Right lobe of liver (tissue), 6 donors: ENCODE measurements around the gene VPS52. TPM values are rescaled to one million over a fixed set of nuclear protein-coding genes. Genes with fewer than 3 reads are reported as not detected.
A peak's percentile ranks its signal among the peaks of the same experiment; 100 is the strongest.

ENCODE experiments used
- ATAC-seq, 4 donors: fragments of 200-7000 bp; cut with Tn5 transposase; one replicate each; pipeline ENCODE4 v1.9.1; 2020; ENCODE audit warnings: mild to moderate bottlenecking in 4 of 4, moderate library complexity in 4 of 4
- DNase-seq, 3 donors: peaks; one replicate each; pipeline ENCODE4 v3.0.0-alpha.2; 2020
- H3K27ac ChIP-seq, 3 donors: fragments of 200-600 bp; one replicate each; pipeline ENCODE4 v1.8.0; 2022
- H3K27me3 ChIP-seq, 2 donors: fragments of 200-600 bp; one replicate each; pipeline ENCODE4 v1.8.0; 2022
- H3K36me3 ChIP-seq, 4 donors: fragments of 200-600 bp; sonication (generic) in 1 of 4; one replicate each; pipeline versions ENCODE4 v1.5.1 to v1.8.0; 2017 to 2022; ENCODE audit warnings: control low read depth in 1 of 4
- H3K4me1 ChIP-seq, 4 donors: fragments of 200-600 bp; sonication (generic) in 1 of 4; one replicate each; pipeline versions ENCODE4 v1.5.1 to v1.8.0; 2017 to 2022; ENCODE audit warnings: control low read depth in 1 of 4
- H3K4me3 ChIP-seq, 3 donors: fragments of 200-600 bp; one replicate each; pipeline ENCODE4 v1.8.0; 2022
- H3K9me3 ChIP-seq, 4 donors: fragments of 200-600 bp; sonication (generic) in 1 of 4; one replicate each; pipeline versions ENCODE4 v1.5.1 to v1.8.0; 2017 to 2022; ENCODE audit warnings: control low read depth in 1 of 4
- POLR2A ChIP-seq: fragments of 450-650 bp; IDR thresholded peaks from one replicate; pipeline ENCODE4 v1.6.1; 2017; ENCODE audit warnings: antibody characterized with exemption, mild to moderate bottlenecking
- WGBS: methylation state at CpG from one replicate; pipeline ENCODE4 v1.1.6; 2018; ENCODE audit warnings: low coverage, low lambda C conversion rate; ENCODE audit not compliant: insufficient coverage; ENCODE audit errors: missing lambda C conversion rate; 5-methylcytosine and 5-hydroxymethylcytosine counted together
- intact Hi-C, 2 donors: fragments of 100-400 bp; cut with DNase I; formaldehyde crosslinking; loops; one replicate each; pipeline versions ENCODE4 v1.11.2 to v1.14.1; 2022
- total RNA-seq, 6 experiments: library from RNA; depleted of rRNA in 2 of 6; stranded (reverse); fragments of >200 nt in 2 of 6; fragmentation: NEBNext Ultra II Directional in 3 of 6; extraction: Animal tissue kit (Norgen Biotek cat#: 25700) in 3 of 6; gene quantifications; one replicate each; pipeline versions ENCODE4 v1.1.0 to v1.2.4, GENCODE V29; 2016 to 2023
- TF ChIP-seq, protein P1 (sequence below), 4 donors: fragments of 200-600 bp in 3 of 4; fragments of 450-650 bp in 1 of 4; IDR thresholded peaks; one replicate each; pipeline versions ENCODE4 v1.5.1 to v1.8.0; 2016 to 2022; ENCODE audit warnings: antibody characterized with exemption in 4 of 4, mild to moderate bottlenecking in 2 of 4
- donor health status: DM: no; HTN: yes; CAD: no.
- donor health status: DM: no; HTN: no; CAD: no.
- donor health status: DM: no; HTN: no; CAD: no.
- donor health status: DM: no; HTN: yes; CAD: no.
- donor health status: DM: no; HTN: yes; CAD: no.

VPS52 gene
- total RNA-seq, 6 experiments from 2014 or later: 16.4 to 35.1 (median 27.5) TPM

DNA sequence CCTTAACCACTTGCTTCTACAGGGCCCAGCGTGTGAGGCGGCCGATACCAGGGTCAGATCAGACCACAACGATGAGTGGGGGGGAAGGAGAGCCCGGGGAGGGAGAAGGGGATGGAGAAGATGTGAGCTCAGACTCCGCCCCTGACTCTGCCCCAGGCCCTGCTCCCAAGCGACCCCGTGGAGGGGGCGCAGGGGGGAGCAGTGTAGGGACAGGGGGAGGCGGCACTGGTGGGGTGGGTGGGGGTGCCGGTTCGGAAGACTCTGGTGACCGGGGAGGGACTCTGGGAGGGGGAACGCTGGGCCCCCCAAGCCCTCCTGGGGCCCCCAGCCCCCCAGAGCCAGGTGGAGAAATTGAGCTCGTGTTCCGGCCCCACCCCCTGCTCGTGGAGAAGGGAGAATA, 60.5 kb downstream of the VPS52 start:
- no peak for TF ChIP-seq POLR2A
- TF ChIP-seq, protein P1, sequence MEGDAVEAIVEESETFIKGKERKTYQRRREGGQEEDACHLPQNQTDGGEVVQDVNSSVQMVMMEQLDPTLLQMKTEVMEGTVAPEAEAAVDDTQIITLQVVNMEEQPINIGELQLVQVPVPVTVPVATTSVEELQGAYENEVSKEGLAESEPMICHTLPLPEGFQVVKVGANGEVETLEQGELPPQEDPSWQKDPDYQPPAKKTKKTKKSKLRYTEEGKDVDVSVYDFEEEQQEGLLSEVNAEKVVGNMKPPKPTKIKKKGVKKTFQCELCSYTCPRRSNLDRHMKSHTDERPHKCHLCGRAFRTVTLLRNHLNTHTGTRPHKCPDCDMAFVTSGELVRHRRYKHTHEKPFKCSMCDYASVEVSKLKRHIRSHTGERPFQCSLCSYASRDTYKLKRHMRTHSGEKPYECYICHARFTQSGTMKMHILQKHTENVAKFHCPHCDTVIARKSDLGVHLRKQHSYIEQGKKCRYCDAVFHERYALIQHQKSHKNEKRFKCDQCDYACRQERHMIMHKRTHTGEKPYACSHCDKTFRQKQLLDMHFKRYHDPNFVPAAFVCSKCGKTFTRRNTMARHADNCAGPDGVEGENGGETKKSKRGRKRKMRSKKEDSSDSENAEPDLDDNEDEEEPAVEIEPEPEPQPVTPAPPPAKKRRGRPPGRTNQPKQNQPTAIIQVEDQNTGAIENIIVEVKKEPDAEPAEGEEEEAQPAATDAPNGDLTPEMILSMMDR (IDR thresholded peaks at IDR 0.05): no peak
- Histone ChIP-seq H3K36me3 (peaks cover 0 to 14% (median 5%) of the 10 kb centered on the region in 4 donors), H3K27ac (no peak overlapping the region), H3K9me3 (no peaks in the 10 kb centered on the region), H3K27me3 (no peaks in the 10 kb centered on the region), H3K4me1 (peaks cover 0 to 16% (median 0%) of the 10 kb centered on the region in 4 donors), H3K4me3 (no peak overlapping the region)
- no peak for DNase-seq
- 78% methylated on average over 9 of the region's 17 CpGs for WGBS
- no peak for ATAC-seq
- intact Hi-C loops: no loop called here

DNA sequence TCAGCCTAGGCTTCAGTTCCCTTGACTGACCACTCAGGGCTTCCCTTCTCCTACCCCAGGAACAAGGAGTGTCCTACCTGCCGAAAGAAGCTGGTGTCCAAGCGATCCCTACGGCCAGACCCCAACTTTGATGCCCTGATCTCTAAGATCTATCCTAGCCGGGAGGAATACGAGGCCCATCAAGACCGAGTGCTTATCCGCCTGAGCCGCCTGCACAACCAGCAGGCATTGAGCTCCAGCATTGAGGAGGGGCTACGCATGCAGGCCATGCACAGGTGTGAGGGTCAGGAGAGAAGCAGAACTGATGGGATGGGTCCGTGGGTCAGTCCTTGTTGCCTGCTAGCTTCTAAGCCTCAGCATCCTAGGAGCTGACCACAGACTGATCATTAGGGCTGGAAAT, 61.8 kb downstream of the VPS52 start:
- Histone ChIP-seq H3K4me3 (no peak overlapping the region), H3K27ac (no peak overlapping the region), H3K36me3 (peaks cover 0 to 14% (median 5%) of the 10 kb centered on the region in 4 donors), H3K4me1 (peaks cover 0 to 23% (median 0%) of the 10 kb centered on the region in 4 donors), H3K9me3 (no peaks in the 10 kb centered on the region), H3K27me3 (no peaks in the 10 kb centered on the region)
- TF ChIP-seq, protein P1 (IDR thresholded peaks at IDR 0.05): no peak
- no peak for TF ChIP-seq POLR2A
- intact Hi-C loops: no loop called here
- peak in 1 of 3 donors; percentile 34 for DNase-seq
- 100% methylated on average over 3 of the region's 10 CpGs for WGBS
- ATAC-seq: no peak

DNA sequence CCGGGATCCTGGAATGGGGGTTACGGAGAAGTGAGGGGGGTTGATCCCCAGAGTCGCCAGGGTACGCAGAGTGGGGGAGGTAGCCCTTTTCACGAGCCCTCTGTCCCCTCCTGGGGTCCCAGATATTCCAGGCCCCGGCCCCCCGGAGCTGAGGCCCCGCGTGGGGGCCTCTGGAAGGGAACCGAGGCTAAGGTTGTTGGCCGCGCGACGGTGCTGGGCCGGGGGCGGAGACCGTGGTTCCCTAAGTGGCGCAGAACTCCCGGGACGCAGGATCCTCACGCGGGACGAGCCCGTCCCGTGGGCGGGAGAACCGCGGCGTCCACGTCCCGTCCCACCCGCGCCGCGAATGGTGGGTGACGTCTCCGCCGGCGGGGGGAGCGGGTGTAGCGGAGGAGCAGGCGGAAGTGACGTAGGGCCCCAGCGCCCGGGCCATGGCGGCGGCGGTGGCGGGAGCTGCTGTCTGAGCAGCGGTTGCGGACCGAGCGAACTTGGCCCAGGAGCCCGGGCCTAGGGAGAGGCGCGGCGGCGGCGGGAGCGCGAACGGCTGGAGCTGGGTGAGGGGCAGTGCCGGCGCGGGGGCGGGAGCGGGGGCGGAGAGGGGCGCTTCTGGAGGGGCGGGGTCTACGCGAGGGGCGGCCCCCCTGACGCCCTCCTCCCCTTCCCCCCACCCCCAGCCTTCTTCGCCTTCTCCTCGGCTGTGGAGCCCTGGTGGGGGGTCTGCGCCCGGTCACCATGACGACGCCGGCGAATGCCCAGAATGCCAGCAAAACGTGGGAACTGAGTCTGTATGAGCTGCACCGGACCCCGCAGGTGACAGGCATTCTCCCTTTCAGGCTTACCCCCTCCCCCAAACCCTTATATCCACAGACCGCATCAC, 63.3 kb downstream of the VPS52 start, which contains the start of gene RING1:
Gene RING1 (plus strand): TSS at position 410 of the 877 bp plus-strand sequence. CDS start 323 bp downstream, at position 733.
- WGBS: 0% methylated on average over 4 of the region's 86 CpGs

DNA sequence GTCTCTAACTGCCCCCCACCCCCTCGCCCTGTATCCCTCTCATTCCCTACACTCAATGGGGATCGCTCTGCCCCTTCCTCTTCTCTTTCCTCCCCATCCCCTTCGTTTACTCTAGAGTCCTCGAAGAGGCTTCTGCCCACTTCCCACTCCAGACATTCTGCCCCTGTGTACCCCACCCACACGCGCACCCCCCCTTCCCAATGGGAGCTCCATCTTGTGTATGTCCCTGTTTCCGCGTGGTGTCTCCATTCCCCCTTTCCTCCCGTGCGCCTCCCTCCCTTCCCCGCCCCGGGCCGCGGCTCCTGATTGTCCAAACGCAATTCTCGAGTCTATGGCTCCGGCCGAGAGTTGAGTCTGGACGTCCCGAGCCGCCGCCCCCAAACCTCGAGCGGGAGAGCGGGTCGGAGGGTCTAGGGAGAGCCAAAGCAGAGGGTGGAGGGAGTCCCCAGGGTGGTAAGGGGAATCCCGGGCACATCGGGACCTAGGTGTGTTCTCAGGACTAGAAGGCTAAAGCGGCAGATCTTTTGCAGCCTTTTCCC, 64.1 kb downstream of the VPS52 start:
- Histone ChIP-seq H3K27ac (peak overlapping the region; percentile 86 to 91 (median 89)), H3K4me3 (peak overlapping the region; percentile 86 to 94 (median 92)), H3K9me3 (no peaks in the 10 kb centered on the region), H3K36me3 (peaks cover 0 to 25% (median 11%) of the 10 kb centered on the region in 4 donors), H3K4me1 (peaks cover 0 to 32% (median 6%) of the 10 kb centered on the region in 4 donors), H3K27me3 (no peaks in the 10 kb centered on the region)
- ATAC-seq (peak in 3 of 4 donors; percentile 5 to 10 (median 8)), DNase-seq (peak in 2 of 3 donors; percentile 52 to 59)
- intact Hi-C loops: no loop called here
- 3% methylated on average over 26 of the region's 29 CpGs for WGBS
- TF ChIP-seq POLR2A: no peak
- TF ChIP-seq, protein P1 (IDR thresholded peaks at IDR 0.05): no peak

More for the DNA sequence above, 63.3 kb downstream of the VPS52 start, which contains the start of gene RING1:
- Histone ChIP-seq H3K27ac (peak within 1 kb of the TSS; percentile 86 to 91 (median 89)), H3K27me3 (no peaks in the 10 kb centered on the region), H3K4me3 (peak within 1 kb of the TSS; percentile 86 to 94 (median 92)), H3K9me3 (no peaks in the 10 kb centered on the region), H3K4me1 (peaks cover 0 to 32% (median 5%) of the 10 kb centered on the region in 4 donors), H3K36me3 (peaks cover 0 to 17% (median 7%) of the 10 kb centered on the region in 4 donors)
- intact Hi-C loops: no loop called here
- peak; percentile 88 to 90 (median 89) for DNase-seq
- TF ChIP-seq, protein P1 (IDR thresholded peaks at IDR 0.05): no peak
- TF ChIP-seq POLR2A: peak; percentile 92
- peak; percentile 64 to 75 (median 69) for ATAC-seq
